GM12874 (cell line): ENCODE results near the gene AATK.

Experiments used
- CTCF ChIP-seq: IDR thresholded peaks from 2 replicates; pipeline ENCODE4 v1.5.1; 2011; ENCODE audit warnings: low read depth, mild to moderate bottlenecking, control low read depth, low read length, moderate library complexity; ENCODE audit not compliant: insufficient read depth

Gene AATK

GRCh38 chr17:81103379-81103778, 62.6 kb downstream of the AATK start:
- no peak for TF ChIP-seq CTCF

- no peak for TF ChIP-seq CTCF
Observed at GRCh38 chr17:81102869-81103268, 63.2 kb downstream of the AATK start.

- no peak for TF ChIP-seq CTCF
Observed at GRCh38 chr17:81102352-81102751, 63.7 kb downstream of the AATK start.

- peak; percentile 100 for TF ChIP-seq CTCF
Observed at GRCh38 chr17:81101614-81102306, 64.3 kb downstream of the AATK start.

GRCh38 chr17:81100668-81101067, 65.4 kb downstream of the AATK start:
- no peak for TF ChIP-seq CTCF

- no peak for TF ChIP-seq CTCF
Observed at GRCh38 chr17:81099888-81100287, 66.1 kb downstream of the AATK start.

- TF ChIP-seq CTCF, result no peak
Observed at GRCh38 chr17:81097943-81098308, 68.1 kb downstream of the AATK start.
